ENCODE results near the gene PNPLA5. TPM values are rescaled to one million over a fixed set of nuclear protein-coding genes. Genes with fewer than 3 reads are reported as not detected.
A peak's percentile ranks its signal among the peaks of the same experiment; 100 is the strongest.

PNPLA5 gene
- total RNA-seq, 1 experiment from 2014 or later: not detected

GRCh38 chr22:43867839-43868635, 23.8 kb downstream of the PNPLA5 start:
- CTCF ChIA-PET: interaction anchor here (0.7 kb wide), 1 partner anchor 13 kb away, joined by 5 read pairs; no protein-coding TSS in a partner anchor

DNA sequence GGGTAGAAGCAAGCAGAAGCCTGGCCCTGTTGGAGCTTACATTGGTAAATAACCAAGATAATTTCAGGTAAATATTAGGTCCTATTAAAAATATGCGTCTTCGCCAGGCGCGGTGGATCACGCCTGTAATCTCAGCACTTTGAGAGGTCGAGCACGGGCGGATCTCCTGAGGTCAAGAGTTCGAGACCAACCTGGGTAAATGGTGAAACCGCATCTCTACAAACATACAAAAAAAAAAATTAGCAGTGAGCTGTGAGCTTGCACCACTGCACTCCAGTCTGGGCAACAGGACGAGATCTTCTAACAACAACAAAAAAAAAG, 29.0 kb downstream of the PNPLA5 start:
- no TSS peak for BruUV-seq (replicated peaks)
- Histone ChIP-seq H3K9me3 (ENCODE audit: low read length) (no peaks in the 10 kb centered on the region), H3K36me3 (ENCODE audit: low read depth, low read length) (no peaks in the 10 kb centered on the region), H3K4me3 (ENCODE audit: low read length) (no peak overlapping the region), H4K20me1 (ENCODE audit: low read length) (no peaks in the 10 kb centered on the region), H2AFZ (ENCODE audit: low read length) (no peak overlapping the region), H3K9me2 (replicated peaks; ENCODE audit: low read length) (no peaks in the 10 kb centered on the region), H3K9ac (ENCODE audit: low read length) (no peak overlapping the region), H3F3A (ENCODE audit: low read length, unreplicated experiment) (no peaks in the 10 kb centered on the region), H3K79me2 (ENCODE audit: low read length) (no peaks in the 10 kb centered on the region), H3K4me1 (ENCODE audit: insufficient read depth, low read length) (no peaks in the 10 kb centered on the region), H3K4me2 (ENCODE audit: low read length) (no peak overlapping the region), H3K27ac (ENCODE audit: low read length) (no peak overlapping the region), H3K27me3 (ENCODE audit: low read length) (peaks cover 43% of the 10 kb centered on the region)
- CTCF ChIA-PET: no interaction called here
- ATAC-seq (no peak), DNase-seq (no peak)
- intact Hi-C loops (cut with micrococcal nuclease): no loop called here
- TF ChIP-seq, protein P1, sequence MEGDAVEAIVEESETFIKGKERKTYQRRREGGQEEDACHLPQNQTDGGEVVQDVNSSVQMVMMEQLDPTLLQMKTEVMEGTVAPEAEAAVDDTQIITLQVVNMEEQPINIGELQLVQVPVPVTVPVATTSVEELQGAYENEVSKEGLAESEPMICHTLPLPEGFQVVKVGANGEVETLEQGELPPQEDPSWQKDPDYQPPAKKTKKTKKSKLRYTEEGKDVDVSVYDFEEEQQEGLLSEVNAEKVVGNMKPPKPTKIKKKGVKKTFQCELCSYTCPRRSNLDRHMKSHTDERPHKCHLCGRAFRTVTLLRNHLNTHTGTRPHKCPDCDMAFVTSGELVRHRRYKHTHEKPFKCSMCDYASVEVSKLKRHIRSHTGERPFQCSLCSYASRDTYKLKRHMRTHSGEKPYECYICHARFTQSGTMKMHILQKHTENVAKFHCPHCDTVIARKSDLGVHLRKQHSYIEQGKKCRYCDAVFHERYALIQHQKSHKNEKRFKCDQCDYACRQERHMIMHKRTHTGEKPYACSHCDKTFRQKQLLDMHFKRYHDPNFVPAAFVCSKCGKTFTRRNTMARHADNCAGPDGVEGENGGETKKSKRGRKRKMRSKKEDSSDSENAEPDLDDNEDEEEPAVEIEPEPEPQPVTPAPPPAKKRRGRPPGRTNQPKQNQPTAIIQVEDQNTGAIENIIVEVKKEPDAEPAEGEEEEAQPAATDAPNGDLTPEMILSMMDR (conservative IDR thresholded peaks at IDR 0.05; ENCODE audit: low read depth, low read length): no peak
- TF ChIP-seq EZH2phosphoT487 (IDR thresholded peaks at IDR 0.05; ENCODE audit: borderline replicate concordance, low read length) (no peak), EZH2 (IDR thresholded peaks at IDR 0.05; ENCODE audit: low read length, unreplicated experiment) (no peak)
- POLR2A ChIA-PET (ENCODE audit: unreplicated experiment): no interaction called here

More at GRCh38 chr22:43867839-43868635, 23.8 kb downstream of the PNPLA5 start:
- intact Hi-C loops (cut with micrococcal nuclease): no loop called here
- Histone ChIP-seq H3K79me2 (ENCODE audit: low read length) (no peaks in the 10 kb centered on the region), H3F3A (ENCODE audit: low read length, unreplicated experiment) (no peaks in the 10 kb centered on the region), H3K4me1 (ENCODE audit: insufficient read depth, low read length) (no peaks in the 10 kb centered on the region), H3K27ac (ENCODE audit: low read length) (no peak overlapping the region), H3K36me3 (ENCODE audit: low read depth, low read length) (no peaks in the 10 kb centered on the region), H3K4me2 (ENCODE audit: low read length) (no peak overlapping the region), H4K20me1 (ENCODE audit: low read length) (no peaks in the 10 kb centered on the region), H3K9me2 (replicated peaks; ENCODE audit: low read length) (no peaks in the 10 kb centered on the region), H2AFZ (ENCODE audit: low read length) (no peak overlapping the region), H3K4me3 (ENCODE audit: low read length) (no peak overlapping the region), H3K9me3 (ENCODE audit: low read length) (no peaks in the 10 kb centered on the region), H3K9ac (ENCODE audit: low read length) (no peak overlapping the region), H3K27me3 (ENCODE audit: low read length) (peaks cover 25% of the 10 kb centered on the region)
- ATAC-seq (peak; percentile 65), DNase-seq (peak; percentile 64)
- POLR2A ChIA-PET (ENCODE audit: unreplicated experiment): interaction anchor here (0.6 kb wide), 1 partner anchor 614 kb away, joined by 7 read pairs; no protein-coding TSS in a partner anchor
- TF ChIP-seq EZH2 (IDR thresholded peaks at IDR 0.05; ENCODE audit: low read length, unreplicated experiment) (no peak), EZH2phosphoT487 (IDR thresholded peaks at IDR 0.05; ENCODE audit: borderline replicate concordance, low read length) (no peak)
- TF ChIP-seq, protein P1 (conservative IDR thresholded peaks at IDR 0.05; ENCODE audit: low read depth, low read length): no peak
- BruUV-seq (replicated peaks): no TSS peak
